CD14-positive monocyte (primary cell): Measurements from ENCODE around the gene ZNHIT2. TPM values are rescaled to one million over a fixed set of nuclear protein-coding genes. Genes with fewer than 3 reads are reported as not detected.

Source experiments
- DNase-seq, 3 donors: peaks; one replicate each; pipeline ENCODE4 v3.0.0-alpha.2; 2011 to 2022
- H2AFZ ChIP-seq: 2 replicates; pipeline ENCODE4 v1.6.0; 2012; ENCODE audit warnings: mild to moderate bottlenecking, low read depth, low read length, inconsistent platforms; ENCODE audit not compliant: insufficient read depth, poor library complexity, severe bottlenecking
- H3K27ac ChIP-seq, 2 donors: 1 replicate in 1 of 2; 2 replicates in 1 of 2; pipeline ENCODE4 v1.5.1; 2012 to 2013; ENCODE audit warnings: low read length in 2 of 2, control low read depth in 1 of 2, inconsistent platforms in 1 of 2, low read depth in 1 of 2, mild to moderate bottlenecking in 1 of 2
- H3K27me3 ChIP-seq, 2 donors: one replicate each; pipeline versions ENCODE4 v1.6.0 to v1.6.1; 2011 to 2013; ENCODE audit warnings: low read length in 2 of 2; ENCODE audit not compliant: control insufficient read depth in 2 of 2, insufficient read depth in 2 of 2
- H3K36me3 ChIP-seq, 2 donors: replicated peaks in 1 of 2; 1 replicate in 1 of 2; 2 replicates in 1 of 2; pipeline versions ENCODE4 v1.5.1 to v1.6.1; 2012 to 2013; ENCODE audit warnings: low read length in 2 of 2, control low read depth in 1 of 2, inconsistent platforms in 1 of 2, mild to moderate bottlenecking in 1 of 2; ENCODE audit not compliant: insufficient read depth in 2 of 2, control insufficient read depth in 1 of 2
- H3K4me1 ChIP-seq, 2 donors: 1 replicate in 1 of 2; 2 replicates in 1 of 2; pipeline versions ENCODE4 v1.5.1 to v1.6.1; 2012 to 2013; ENCODE audit warnings: low read length in 2 of 2, control low read depth in 1 of 2, inconsistent platforms in 1 of 2, mild to moderate bottlenecking in 1 of 2, moderate library complexity in 1 of 2; ENCODE audit not compliant: insufficient read depth in 2 of 2, control insufficient read depth in 1 of 2
- H3K4me2 ChIP-seq: replicated peaks from 2 replicates; pipeline ENCODE3; 2012; ENCODE audit warnings: low read length, moderate library complexity, mild to moderate bottlenecking; ENCODE audit not compliant: poor library complexity, severe bottlenecking; ENCODE audit errors: extremely low read depth
- H3K4me3 ChIP-seq, 3 experiments: fragments of 200-600 bp in 1 of 3; sonication (generic) in 1 of 3; replicated peaks in 1 of 3; 1 replicate in 2 of 3; 2 replicates in 1 of 3; pipeline ENCODE4 v1.5.1; 2011 to 2013; ENCODE audit warnings: low read length in 3 of 3, mild to moderate bottlenecking in 3 of 3, control low read depth in 2 of 3, low read depth in 2 of 3, inconsistent platforms in 1 of 3, moderate library complexity in 1 of 3
- H3K79me2 ChIP-seq: 2 replicates; pipeline ENCODE4 v1.6.0; 2012; ENCODE audit warnings: mild to moderate bottlenecking, control low read depth, inconsistent platforms, low read length, moderate library complexity; ENCODE audit not compliant: insufficient read depth
- H3K9ac ChIP-seq: 2 replicates; pipeline ENCODE4 v1.6.0; 2017; ENCODE audit warnings: low read length, mild to moderate bottlenecking; ENCODE audit not compliant: insufficient read depth, poor library complexity, severe bottlenecking
- H3K9me3 ChIP-seq, 2 donors: replicated peaks in 1 of 2; 1 replicate in 1 of 2; 2 replicates in 1 of 2; pipeline versions ENCODE4 v1.5.1 to v1.6.1; 2012 to 2013; ENCODE audit warnings: low read length in 2 of 2, control low read depth in 1 of 2; ENCODE audit not compliant: control insufficient read depth in 1 of 2, insufficient read depth in 1 of 2
- H4K20me1 ChIP-seq: 2 replicates; pipeline ENCODE4 v1.6.0; 2012; ENCODE audit warnings: mild to moderate bottlenecking, low read length, control low read depth, moderate library complexity; ENCODE audit not compliant: insufficient read depth
- H3K27ac Mint-ChIP-seq, 7 donors: one replicate each; pipeline ENCODE4 v1.8.0; 2020; ENCODE audit warnings: mild to moderate bottlenecking in 7 of 7, mixed read lengths in 7 of 7, moderate library complexity in 6 of 7, inconsistent platforms in 2 of 7
- H3K27me3 Mint-ChIP-seq, 3 donors: one replicate each; pipeline ENCODE4 v1.8.0; 2021 to 2022; ENCODE audit warnings: low read depth in 3 of 3, mild to moderate bottlenecking in 3 of 3, mixed read lengths in 3 of 3, moderate library complexity in 3 of 3, inconsistent platforms in 1 of 3
- H3K36me3 Mint-ChIP-seq, 2 donors: one replicate each; pipeline ENCODE4 v1.8.0; 2020; ENCODE audit warnings: mixed read lengths in 2 of 2, inconsistent platforms in 1 of 2, mild to moderate bottlenecking in 1 of 2
- H3K4me1 Mint-ChIP-seq: one replicate; pipeline ENCODE4 v1.8.0; 2020; ENCODE audit warnings: mild to moderate bottlenecking, mixed read lengths
- H3K4me3 Mint-ChIP-seq, 2 donors: one replicate each; pipeline ENCODE4 v1.8.0; 2020; ENCODE audit warnings: mild to moderate bottlenecking in 2 of 2, mixed read lengths in 2 of 2, moderate library complexity in 1 of 2
- H3K9me3 Mint-ChIP-seq, 7 donors: one replicate each; pipeline ENCODE4 v1.8.0; 2020 to 2022; ENCODE audit warnings: mixed read lengths in 7 of 7, mild to moderate bottlenecking in 6 of 7, moderate library complexity in 6 of 7, inconsistent platforms in 2 of 7
- CTCF ChIP-seq: fragments of 200-600 bp; IDR thresholded peaks from one replicate; pipeline ENCODE4 v1.8.0; 2022; ENCODE audit warnings: antibody characterized with exemption, mild to moderate bottlenecking
- WGBS: methylation state at CpG from one replicate; pipeline ENCODE4 v1.1.5; 2013; ENCODE audit warnings: missing lambda C conversion rate; ENCODE audit not compliant: insufficient coverage; 5-methylcytosine and 5-hydroxymethylcytosine counted together
- intact Hi-C, 2 donors: fragments of 100-400 bp; cut with micrococcal nuclease; formaldehyde crosslinking; loops; one replicate each; pipeline versions ENCODE4 v1.15.0 to v1.15.1; 2023
- polyA plus RNA-seq, 3 donors: library from polyadenylated mRNA; depleted of rRNA in 1 of 3; unstranded in 2 of 3; stranded (reverse) in 1 of 3; fragments of 300-500 nt in 2 of 3; fragments of >200 nt in 1 of 3; fragmentation: Illumina TruSeq in 2 of 3; gene quantifications; 1 replicate in 2 of 3; 2 replicates in 1 of 3; pipeline ENCODE4 v1.2.3, GENCODE V29; 2012 to 2021

ZNHIT2 gene
- polyA plus RNA-seq, 3 donors, result 2.1 to 9.4 (median 5.8) TPM

GRCh38 chr11:65112546-65113360, 4.7 kb downstream of the ZNHIT2 start:
- Histone ChIP-seq H3K79me2 (peaks cover 16% of the 10 kb centered on the region), H3K9ac (peak overlapping the region; percentile 54), H3K36me3 (peaks cover 16 to 21% of the 10 kb centered on the region in 2 donors), H3K4me3 (peak overlapping the region; percentile 31 to 81 (median 40)), H3K27ac (no peak overlapping the region), H2AFZ (peak overlapping the region; percentile 70), H3K4me2 (peak overlapping the region; percentile 95), H3K4me1 (peaks cover 38 to 50% of the 10 kb centered on the region in 2 donors), H4K20me1 (peaks cover 31% of the 10 kb centered on the region), H3K9me3 (no peaks in the 10 kb centered on the region), H3K27me3 (peaks cover 0 to 15% of the 10 kb centered on the region in 2 donors)
- H3K4me1 Mint-ChIP-seq, result peaks cover 43% of the 10 kb centered on the region
- 0% methylated on average over 43 of the region's 57 CpGs for WGBS
- peak overlapping the region; percentile 76 to 80 for H3K4me3 Mint-ChIP-seq
- intact Hi-C loops, result loop anchor here in 1 of 2 donors (5.0 kb wide), 2 partner anchors 70 to 100 kb away; partner anchors contain the start of genes ARL2 and CAPN1
- H3K27ac Mint-ChIP-seq, result no peak overlapping the region
- peaks cover 13 to 22% (median 15%) of the 10 kb centered on the region in 3 donors for H3K27me3 Mint-ChIP-seq
- TF ChIP-seq CTCF, result peak; percentile 98
- DNase-seq, result peak in 2 of 3 donors; percentile 52 to 56
- H3K36me3 Mint-ChIP-seq, result peaks cover 20 to 26% of the 10 kb centered on the region in 2 donors
- peaks cover 0 to 6% (median 0%) of the 10 kb centered on the region in 7 donors for H3K9me3 Mint-ChIP-seq

GRCh38 chr11:65111744-65112545, 5.6 kb downstream of the ZNHIT2 start, which contains the start of gene TM7SF2:
TM7SF2 (plus strand) TSS chr11:65111872; CDS start chr11:65112016, 144 bp downstream.
- H3K79me2 ChIP-seq, result peaks cover 12% of the 10 kb centered on the region
- peaks cover 13 to 22% (median 15%) of the 10 kb centered on the region in 3 donors for H3K27me3 Mint-ChIP-seq
- H3K9me3 ChIP-seq, result no peaks in the 10 kb centered on the region
- peaks cover 43% of the 10 kb centered on the region for H3K4me1 Mint-ChIP-seq
- intact Hi-C loops, result loop anchor here in 1 of 2 donors (5.0 kb wide), 2 partner anchors 70 to 100 kb away; partner anchors contain the start of genes ARL2 and CAPN1
- peak; percentile 84 to 90 (median 86) for DNase-seq
- H3K4me3 Mint-ChIP-seq, result peak within 1 kb of the TSS; percentile 80 to 91
- peaks cover 25 to 32% of the 10 kb centered on the region in 2 donors for H3K36me3 Mint-ChIP-seq
- H3K4me1 ChIP-seq, result peaks cover 36 to 44% of the 10 kb centered on the region in 2 donors
- WGBS, result under 1% methylated on average over 58 of the region's 64 CpGs
- H3K27ac Mint-ChIP-seq, result peak within 1 kb of the TSS in 6 of 7 donors; percentile 19 to 82 (median 71)
- peaks cover 0 to 15% of the 10 kb centered on the region in 2 donors for H3K27me3 ChIP-seq
- H3K9me3 Mint-ChIP-seq, result peaks cover 0 to 6% (median 0%) of the 10 kb centered on the region in 7 donors
- H3K4me3 ChIP-seq, result peak within 1 kb of the TSS; percentile 31 to 81 (median 40)
- H3K4me2 ChIP-seq, result peak within 1 kb of the TSS; percentile 95
- H3K27ac ChIP-seq, result peak within 1 kb of the TSS in 1 of 2 donors; percentile 12
- H3K9ac ChIP-seq, result peak within 1 kb of the TSS; percentile 54
- H3K36me3 ChIP-seq, result peaks cover 21 to 29% of the 10 kb centered on the region in 2 donors
- no peak for TF ChIP-seq CTCF
- H4K20me1 ChIP-seq, result peaks cover 31% of the 10 kb centered on the region
- H2AFZ ChIP-seq, result peak within 1 kb of the TSS; percentile 70
